B cell (primary cell): ENCODE data around the gene GATM. TPM values are rescaled to one million over a fixed set of nuclear protein-coding genes. Genes with fewer than 3 reads are reported as not detected.

Source experiments
- polyA plus RNA-seq: library from polyadenylated mRNA; depleted of rRNA; stranded (reverse); fragments of >200 nt; gene quantifications from 2 replicates; pipeline ENCODE4 v1.2.3, GENCODE V29; 2012
- small RNA-seq: library from RNA; depleted of rRNA; stranded (forward); fragments of <200 nt; gene quantifications from one replicate; pipeline ENCODE3, GENCODE V24; 2012; ENCODE audit warnings: low replicate concordance, low read depth; ENCODE audit not compliant: insufficient read length
- total RNA-seq, 2 donors: library from RNA; stranded (reverse); fragments of 120-200 nt in 1 of 2; gene quantifications; 1 replicate in 1 of 2; 2 replicates in 1 of 2; pipeline versions ENCODE4 v1.2.3 to v1.2.4, GENCODE V29; 2013 to 2022

Gene GATM
- total and polyA plus RNA-seq, 2 donors (not counting 1 experiment from before 2014, with no cell fraction given), result 9.6 to 18.2 TPM

Small RNA genes lying within 50 kb of the gene (small RNA-seq; reads per million reads assigned to genes)
- not detected for gene RNU6-953P

Other genes starting within 250 kb of the GATM start
- gene DUOXA1, start 248.7 kb downstream of the GATM start, total RNA-seq, result 0.74 TPM in 1 of 2 replicates, not detected in the other
- 0.03 and 1.1 TPM in 2 replicates for gene DUOXA1, start 248.7 kb downstream of the GATM start, polyA plus RNA-seq
- gene DUOX1, start 248.6 kb downstream of the GATM start, total RNA-seq, result 0.15 and 0.27 TPM in 2 replicates
- gene DUOX1, start 248.6 kb downstream of the GATM start, polyA plus RNA-seq, result not detected in 2 replicates
- gene SHF, start 190.6 kb downstream of the GATM start, total RNA-seq, result 15.4 and 16.9 TPM in 2 replicates
- gene SHF, start 190.6 kb downstream of the GATM start, polyA plus RNA-seq, result 0.76 and 1.6 TPM in 2 replicates
- not detected in 2 replicates for gene SLC28A2, start 126.3 kb downstream of the GATM start, total RNA-seq
- gene SLC28A2, start 126.3 kb downstream of the GATM start, polyA plus RNA-seq, result not detected in 2 replicates
- gene SLC30A4, start 144.2 kb upstream of the GATM start, total RNA-seq, result 9.1 and 11.0 TPM in 2 replicates
- 6.7 and 10.7 TPM in 2 replicates for gene SLC30A4, start 144.2 kb upstream of the GATM start, polyA plus RNA-seq
- 51.3 and 60.8 TPM in 2 replicates for gene BLOC1S6, start 208.8 kb upstream of the GATM start, total RNA-seq
- 12.4 and 23.3 TPM in 2 replicates for gene BLOC1S6, start 208.8 kb upstream of the GATM start, polyA plus RNA-seq